Measurements from ENCODE around the gene ADGRA1.
"Not testable (repeated sequence)": the region's sequence is repeated elsewhere in the genome, so short reads cannot be mapped to it uniquely, and the experiment has no call there.

The ADGRA1 gene

DNA sequence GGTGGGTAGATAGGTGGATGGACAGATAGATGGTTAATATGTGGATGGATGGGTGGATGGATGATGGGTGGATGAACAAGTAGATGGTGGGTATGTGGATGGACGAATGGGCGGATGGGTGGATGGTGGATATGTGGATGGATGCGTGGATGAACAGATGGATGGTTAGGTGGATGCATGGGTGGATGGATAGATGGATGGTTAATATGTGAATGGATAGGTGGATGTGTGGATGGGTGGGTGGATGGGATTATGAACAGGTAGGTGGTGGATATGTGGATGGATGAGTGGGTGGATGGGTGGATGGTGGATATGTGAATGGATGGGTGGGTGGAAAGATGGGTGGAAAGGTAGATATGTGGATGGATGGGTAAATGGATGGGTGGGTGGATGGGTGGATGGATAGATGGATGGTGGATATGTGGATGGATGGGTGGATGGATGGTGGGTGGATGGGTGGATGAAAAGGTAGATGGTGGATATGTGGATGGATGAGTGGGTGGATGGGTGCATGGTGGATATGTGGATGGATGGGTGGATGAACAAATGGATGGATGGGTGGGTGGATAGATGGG is 87.1 kb downstream of the ADGRA1 start:
- CTCF ChIA-PET: no interaction called here
- TF ChIP-seq CTCF (IDR thresholded peaks at IDR 0.05; ENCODE audit: insufficient read depth, low read length, missing control alignments): no peak
- POLR2A ChIA-PET: no interaction called here

DNA sequence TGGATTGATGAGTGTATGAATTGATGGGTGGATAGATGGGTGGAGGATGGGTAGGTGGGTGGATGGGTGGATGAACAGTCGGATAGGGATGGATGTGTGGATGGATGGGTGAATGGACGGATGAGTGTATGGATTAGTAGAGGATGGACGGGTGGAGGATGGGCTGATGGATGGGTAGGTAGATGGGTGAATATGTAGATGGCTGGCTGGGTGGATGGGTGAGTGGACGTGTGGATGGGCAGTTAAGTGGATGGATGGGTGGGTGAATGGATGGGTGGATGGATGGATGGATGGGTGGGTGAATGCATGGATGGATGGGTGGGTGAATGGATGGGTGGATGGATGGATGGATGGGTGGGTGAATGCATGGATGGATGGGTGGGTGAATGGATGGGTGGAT is 87.9 kb downstream of the ADGRA1 start:
- DNase-seq (ENCODE audit: low read depth, low spot score); H3K4me3 ChIP-seq (ENCODE audit: low read depth, low read length); POLR2A ChIA-PET; CTCF ChIA-PET: not testable (repeated sequence)

More for the DNA sequence above, 87.1 kb downstream of the ADGRA1 start:
- no peak overlapping the region for H3K4me3 ChIP-seq (ENCODE audit: low read depth, low read length)
- DNase-seq (ENCODE audit: low read depth, low spot score): no peak

DNA sequence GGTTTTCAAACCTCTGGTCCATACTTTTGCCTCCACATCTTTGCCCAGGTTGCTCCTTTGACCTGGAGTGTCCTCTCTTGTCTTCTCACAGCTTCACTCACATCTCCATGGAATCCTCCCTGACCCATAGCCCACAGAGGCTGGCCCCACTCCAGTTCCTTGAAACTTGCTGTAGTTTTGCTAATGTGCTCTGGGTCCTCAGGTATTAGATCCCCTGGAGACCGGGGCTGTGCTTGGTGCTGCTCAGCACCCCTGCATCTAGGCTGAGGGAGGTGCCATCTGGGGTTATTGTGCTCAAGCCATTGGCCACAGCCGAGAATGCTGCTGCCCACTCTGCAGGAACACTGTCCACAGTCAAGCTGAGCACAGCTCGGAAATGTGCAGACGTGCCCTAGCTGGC is 88.8 kb downstream of the ADGRA1 start:
- H3K4me3 ChIP-seq (ENCODE audit: low read depth, low read length): no peak overlapping the region
- DNase-seq (ENCODE audit: low read depth, low spot score): no peak
- ChIA-PET CTCF (no interaction called here), POLR2A (no interaction called here)
- TF ChIP-seq CTCF (IDR thresholded peaks at IDR 0.05; ENCODE audit: insufficient read depth, low read length, missing control alignments): no peak

DNA sequence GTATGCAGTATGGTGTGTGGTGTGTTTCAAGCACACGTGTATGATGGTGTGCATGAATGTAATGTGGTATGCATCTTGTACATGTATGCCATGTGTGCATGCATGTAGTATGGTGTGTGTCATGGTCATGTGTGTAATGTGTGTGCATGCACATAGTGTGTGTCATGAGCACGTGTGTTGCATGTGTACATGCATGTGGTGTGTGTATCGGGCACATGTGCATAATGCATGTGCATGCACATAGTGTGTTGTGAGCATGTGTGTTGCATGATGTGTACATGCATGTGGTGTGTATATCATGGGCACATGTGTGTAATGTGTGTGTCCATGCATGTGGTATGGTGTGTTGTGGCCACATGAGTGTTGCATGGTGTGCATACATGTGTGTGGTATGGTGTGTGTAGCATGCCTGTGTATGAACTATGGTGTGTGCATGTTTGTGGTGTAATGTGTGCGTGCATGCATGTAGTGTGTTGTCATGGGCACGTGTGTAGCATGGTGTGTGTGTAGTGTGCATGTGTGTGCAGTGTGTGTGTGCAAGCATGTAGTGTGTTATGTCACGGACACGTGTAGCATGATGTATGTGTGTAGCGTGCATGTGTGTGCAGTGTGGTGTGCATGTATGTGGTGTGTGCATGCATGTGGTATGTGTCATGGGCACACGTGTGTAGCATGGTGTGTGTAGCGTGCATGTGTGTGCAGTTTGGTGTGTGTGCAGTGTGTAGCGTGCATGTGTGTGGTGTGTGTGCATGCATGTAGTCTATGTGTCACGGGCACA is 89.8 kb downstream of the ADGRA1 start:
- DNase-seq (ENCODE audit: low read depth, low spot score): no peak
- H3K4me3 ChIP-seq (ENCODE audit: low read depth, low read length): no peak overlapping the region
- POLR2A ChIA-PET: no interaction called here
- CTCF ChIA-PET: no interaction called here
- no peak for TF ChIP-seq CTCF (IDR thresholded peaks at IDR 0.05; ENCODE audit: insufficient read depth, low read length, missing control alignments)

- DNase-seq (ENCODE audit: low read depth, low spot score): no peak
- POLR2A ChIA-PET: no interaction called here
- CTCF ChIA-PET: no interaction called here
- H3K4me3 ChIP-seq (ENCODE audit: low read depth, low read length): no peak overlapping the region
- no peak for TF ChIP-seq CTCF (IDR thresholded peaks at IDR 0.05; ENCODE audit: insufficient read depth, low read length, missing control alignments)
Measured at GRCh38 chr10:133178357-133179127, 90.8 kb downstream of the ADGRA1 start.

GRCh38 chr10:133179128-133179520 is 91.4 kb downstream of the ADGRA1 start:
- no peak for DNase-seq (ENCODE audit: low read depth, low spot score)
- H3K4me3 ChIP-seq (ENCODE audit: low read depth, low read length): no peak overlapping the region
- TF ChIP-seq CTCF (IDR thresholded peaks at IDR 0.05; ENCODE audit: insufficient read depth, low read length, missing control alignments): no peak
- ChIA-PET CTCF (no interaction called here), POLR2A (no interaction called here)

Data from AG04449 (cell line).